ENCODE results near the gene BTBD9.

DNA sequence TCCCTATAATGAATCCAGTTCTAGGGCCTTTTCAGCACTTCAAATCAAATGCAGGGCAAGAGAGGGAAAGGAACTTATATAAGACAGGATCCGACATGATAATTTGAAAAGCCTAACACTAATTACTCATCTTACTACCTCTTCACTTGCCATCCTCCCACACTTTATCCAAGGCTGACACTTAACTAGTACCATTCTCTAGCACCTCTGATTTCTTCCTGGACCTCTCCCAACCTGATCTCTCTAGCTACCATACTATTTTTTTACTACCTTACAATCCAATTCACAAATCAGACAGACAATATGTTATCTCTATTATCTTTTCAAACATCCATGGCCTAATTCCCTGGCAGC is 50.4 kb downstream of the BTBD9 start:
- TF ChIP-seq POLR2A (IDR thresholded peaks at IDR 0.05): no peak
- TF ChIP-seq, protein P1, sequence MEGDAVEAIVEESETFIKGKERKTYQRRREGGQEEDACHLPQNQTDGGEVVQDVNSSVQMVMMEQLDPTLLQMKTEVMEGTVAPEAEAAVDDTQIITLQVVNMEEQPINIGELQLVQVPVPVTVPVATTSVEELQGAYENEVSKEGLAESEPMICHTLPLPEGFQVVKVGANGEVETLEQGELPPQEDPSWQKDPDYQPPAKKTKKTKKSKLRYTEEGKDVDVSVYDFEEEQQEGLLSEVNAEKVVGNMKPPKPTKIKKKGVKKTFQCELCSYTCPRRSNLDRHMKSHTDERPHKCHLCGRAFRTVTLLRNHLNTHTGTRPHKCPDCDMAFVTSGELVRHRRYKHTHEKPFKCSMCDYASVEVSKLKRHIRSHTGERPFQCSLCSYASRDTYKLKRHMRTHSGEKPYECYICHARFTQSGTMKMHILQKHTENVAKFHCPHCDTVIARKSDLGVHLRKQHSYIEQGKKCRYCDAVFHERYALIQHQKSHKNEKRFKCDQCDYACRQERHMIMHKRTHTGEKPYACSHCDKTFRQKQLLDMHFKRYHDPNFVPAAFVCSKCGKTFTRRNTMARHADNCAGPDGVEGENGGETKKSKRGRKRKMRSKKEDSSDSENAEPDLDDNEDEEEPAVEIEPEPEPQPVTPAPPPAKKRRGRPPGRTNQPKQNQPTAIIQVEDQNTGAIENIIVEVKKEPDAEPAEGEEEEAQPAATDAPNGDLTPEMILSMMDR (IDR thresholded peaks at IDR 0.05 in 8 of 11, conservative IDR thresholded peaks at IDR 0.05 in 3 of 11): no peak
